SH-SY5Y (cell line): ENCODE data around the gene PLD4.

ENCODE experiments used
- GATA2 ChIP-seq: IDR thresholded peaks from 2 replicates; pipeline ENCODE4 v1.6.1; 2011; ENCODE audit warnings: mild to moderate bottlenecking, low read depth, low read length
- GATA3 ChIP-seq: IDR thresholded peaks from 2 replicates; pipeline ENCODE4 v1.6.1; 2011; ENCODE audit warnings: low read depth, mild to moderate bottlenecking, low read length, moderate library complexity

DNA sequence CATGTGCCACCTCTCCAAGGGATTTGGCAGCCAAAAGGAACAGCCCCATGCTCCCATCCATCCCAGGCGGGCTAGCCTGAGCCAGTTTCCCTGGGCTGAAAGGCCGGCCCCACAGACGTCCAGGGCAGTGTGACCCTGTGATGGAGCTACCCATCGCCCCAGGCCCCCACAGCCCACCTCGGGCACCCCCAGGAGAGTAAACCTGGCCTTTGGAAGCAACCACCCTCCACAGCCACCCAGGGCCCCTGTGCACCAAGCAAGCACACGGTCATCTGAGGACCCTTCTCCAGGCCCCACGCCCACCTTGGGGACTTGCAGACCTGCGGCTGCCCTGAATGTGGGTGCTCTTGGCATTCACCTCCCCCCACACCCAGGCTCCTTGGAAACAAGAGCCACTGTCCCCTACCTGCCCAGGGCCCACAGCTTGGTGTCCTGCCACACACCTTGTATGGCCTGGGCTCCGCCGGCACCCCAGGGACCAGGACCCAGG, 45.1 kb downstream of the PLD4 start:
- TF ChIP-seq GATA3 = no peak
- TF ChIP-seq GATA2 = no peak
